Stimulated activated CD8-positive, alpha-beta memory T cell treated with anti-CD3 and anti-CD28 coated beads, Interleukin-4, amount 100 ng/mL, for 24 hours (primary cell): ENCODE results near the gene SUDS3.
"Not testable (repeated sequence)": the region's sequence is repeated elsewhere in the genome, so short reads cannot be mapped to it uniquely, and the experiment has no call there.

ENCODE experiments used
- DNase-seq: peaks from one replicate; pipeline ENCODE4 v3.0.0-alpha.2; 2020; ENCODE audit warnings: low read depth

Gene SUDS3

GRCh38 chr12:118397708-118398440 lies 21.5 kb downstream of the SUDS3 start:
- no peak for DNase-seq

DNA sequence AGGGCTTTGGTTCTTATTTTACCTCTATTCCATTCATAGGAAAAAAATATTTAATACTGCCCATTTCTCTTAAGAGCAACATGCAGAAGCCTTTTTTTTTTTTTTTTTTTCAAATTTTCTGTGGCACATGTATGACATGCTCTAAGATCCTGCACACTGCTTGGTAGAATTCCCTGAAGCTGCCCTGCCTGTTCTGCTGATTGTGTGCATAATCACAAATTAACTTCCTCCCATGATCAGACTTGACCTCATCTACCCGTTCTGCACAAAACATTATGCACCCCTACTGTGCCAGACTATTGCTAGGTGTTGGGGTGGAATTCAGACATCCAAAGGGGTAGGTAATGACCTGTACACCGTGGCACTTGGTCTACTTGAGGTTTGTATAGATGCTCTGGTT lies 22.2 kb downstream of the SUDS3 start:
- no peak for DNase-seq

- no peak for DNase-seq
Observed at GRCh38 chr12:118398940-118399339, 22.6 kb downstream of the SUDS3 start.

DNA sequence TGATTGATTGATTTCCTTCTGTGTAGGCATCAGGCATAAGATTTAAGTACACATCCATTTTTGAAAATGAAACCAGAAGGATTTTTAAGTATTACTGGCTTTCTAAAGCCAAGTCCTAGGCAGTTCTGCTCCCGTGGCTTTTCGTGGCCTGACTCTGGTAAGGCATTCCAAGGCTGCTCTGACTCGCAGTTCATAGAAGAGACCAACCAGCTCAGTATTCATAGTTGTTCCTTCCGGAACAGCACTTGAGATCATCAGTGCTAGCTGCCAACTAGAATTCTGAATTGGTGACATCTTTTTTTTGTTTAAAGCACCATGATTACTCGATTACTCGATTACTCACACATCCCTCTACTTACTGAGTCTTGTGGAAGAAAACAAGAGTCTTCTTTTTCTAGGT lies 25.9 kb downstream of the SUDS3 start:
- DNase-seq: no peak

DNA sequence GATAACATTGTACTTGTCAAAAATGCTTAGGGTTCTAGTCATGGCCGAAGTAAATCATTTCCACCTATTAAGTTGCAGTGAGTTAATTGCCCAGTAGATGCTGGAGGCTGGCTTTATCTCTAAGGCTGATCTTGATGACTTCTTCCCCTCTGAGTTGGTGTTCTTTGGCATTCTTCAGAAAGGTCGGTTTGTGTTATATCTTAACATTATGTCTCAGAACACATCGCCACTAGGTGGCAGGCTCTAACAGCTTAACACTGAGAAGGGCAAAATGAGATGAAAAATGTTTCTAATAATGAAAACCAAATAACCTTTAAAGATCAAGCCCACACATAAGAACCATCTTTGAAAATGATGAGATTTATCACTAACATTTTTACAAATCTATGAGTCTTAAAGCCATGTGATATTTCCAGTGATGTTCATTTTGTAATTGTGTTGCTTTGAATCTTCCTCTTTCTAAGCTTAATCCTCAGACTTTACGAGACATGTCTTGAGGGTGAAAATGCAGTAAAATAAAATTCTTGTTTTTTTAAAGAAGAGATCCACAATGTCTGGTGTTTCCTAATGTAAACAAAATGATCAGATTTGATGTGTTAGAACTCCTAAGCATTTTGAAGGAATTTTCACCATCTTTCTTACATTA lies 28.6 kb downstream of the SUDS3 start:
- peak; percentile 38 for DNase-seq

DNA sequence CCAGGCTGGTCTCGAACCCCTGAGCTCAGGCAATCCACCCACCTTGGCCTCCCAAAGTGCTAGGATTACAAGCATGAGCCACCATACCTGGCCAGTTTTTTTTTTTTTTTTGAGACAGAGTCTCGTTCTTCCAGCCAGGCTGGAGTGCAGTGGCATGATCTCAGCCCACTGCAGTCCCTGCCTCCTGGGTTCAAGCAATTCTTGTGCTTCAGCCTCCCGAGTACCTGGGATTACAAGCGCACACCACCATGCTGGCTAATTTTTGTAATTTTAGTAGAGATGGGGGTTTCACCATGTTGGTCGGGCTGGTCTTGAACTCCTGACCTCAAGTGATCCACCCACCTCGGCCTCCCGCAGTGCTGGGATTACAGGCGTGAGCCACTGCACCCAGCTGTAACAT lies 31.9 kb downstream of the SUDS3 start:
- not testable (repeated sequence) for DNase-seq

DNA sequence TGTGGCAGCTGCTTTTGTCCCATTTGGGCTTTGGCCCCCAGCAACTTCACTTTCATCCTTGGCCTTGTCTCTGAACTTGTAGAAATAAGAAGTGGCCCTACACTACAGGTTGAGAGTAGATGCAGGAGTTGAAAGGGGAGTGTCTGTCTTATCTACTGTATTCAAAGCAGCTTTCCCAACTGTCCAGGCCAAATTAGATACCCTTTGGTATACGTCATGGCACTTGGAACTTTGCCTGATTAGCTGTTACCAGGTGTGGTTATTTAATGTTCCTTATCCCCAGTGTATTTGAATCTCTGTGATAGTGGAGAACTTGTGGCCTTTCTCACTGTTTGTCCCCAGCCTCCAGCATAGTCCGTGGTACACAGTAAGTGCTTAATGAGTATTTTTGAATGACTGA lies 33.5 kb downstream of the SUDS3 start:
- DNase-seq: no peak

- DNase-seq: no peak
Observed at GRCh38 chr12:118417942-118418341, 41.6 kb downstream of the SUDS3 start.

DNA sequence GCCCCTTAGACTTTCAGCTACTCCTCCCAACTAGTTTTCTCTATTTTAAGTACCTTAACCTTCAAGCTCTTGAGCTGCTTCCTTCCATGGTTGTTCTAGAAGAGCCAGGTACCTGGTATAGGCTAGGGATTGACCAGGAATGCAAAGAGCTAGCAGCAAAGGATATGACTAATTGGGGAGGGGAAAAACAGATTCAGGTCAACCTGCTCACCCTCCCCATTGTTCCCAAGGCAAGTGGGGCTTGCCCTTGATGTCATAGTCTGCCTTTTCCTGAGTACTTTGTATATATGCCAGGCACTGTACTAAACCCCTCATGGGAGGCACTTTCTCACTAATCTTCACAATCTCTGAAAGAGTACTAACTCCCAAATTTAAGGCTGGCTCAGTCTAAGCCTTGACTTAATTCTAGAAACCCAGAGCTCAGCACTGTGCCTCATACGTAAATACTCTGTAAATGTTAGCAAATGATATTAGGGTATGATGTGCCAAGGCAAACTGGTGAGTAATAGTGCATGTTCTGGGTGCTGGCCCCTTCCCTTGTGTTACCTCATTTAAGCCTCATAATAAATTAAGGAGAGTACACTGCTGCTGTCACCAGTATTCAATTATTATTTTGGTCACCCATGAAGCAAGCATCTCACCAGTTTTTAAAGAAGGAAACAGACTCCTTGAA lies 42.2 kb downstream of the SUDS3 start:
- DNase-seq: no peak

DNA sequence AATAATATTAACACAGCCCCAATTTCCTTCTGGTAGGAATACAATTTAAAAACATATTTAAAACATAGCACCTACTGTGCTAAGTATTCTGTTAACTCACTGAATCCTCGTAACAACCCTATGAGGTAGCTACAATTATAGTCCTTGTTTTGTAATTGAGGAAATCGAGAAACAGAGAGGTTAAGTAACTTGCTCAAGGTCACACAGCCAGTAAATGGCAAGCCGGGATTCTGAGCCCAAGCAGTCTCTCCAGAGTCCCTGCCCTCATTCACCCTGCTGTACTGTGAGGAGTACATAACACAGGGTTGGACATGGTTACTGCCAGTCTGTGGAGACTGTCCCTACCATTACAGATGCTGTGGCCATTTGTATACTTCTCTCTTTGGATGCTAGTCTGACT lies 44.3 kb downstream of the SUDS3 start:
- DNase-seq: no peak

- no peak for DNase-seq
Observed at GRCh38 chr12:118424884-118425283, 48.5 kb downstream of the SUDS3 start.

DNA sequence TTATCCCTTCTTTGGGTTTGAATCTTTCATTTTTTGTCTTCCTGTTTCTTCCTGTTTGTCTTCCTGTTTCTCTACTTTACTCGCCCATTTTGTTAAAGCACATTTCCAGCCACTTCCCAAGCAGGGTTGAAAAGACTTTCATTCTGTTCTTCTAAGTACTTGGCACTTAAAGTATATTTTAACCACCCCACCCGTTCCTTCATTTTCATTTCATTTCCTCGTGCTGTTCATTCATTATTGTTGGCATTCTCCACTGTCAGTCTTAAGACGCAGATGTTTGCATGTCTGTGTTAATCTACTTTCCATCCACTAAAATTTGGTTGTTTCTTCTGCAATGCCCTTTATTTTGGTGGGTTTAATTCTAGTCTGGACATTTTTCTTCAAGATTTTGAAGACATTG lies 49.0 kb downstream of the SUDS3 start:
- no peak for DNase-seq

- no peak for DNase-seq
Observed at GRCh38 chr12:118427819-118428218, 51.5 kb downstream of the SUDS3 start.

GRCh38 chr12:118428643-118429042 lies 52.3 kb downstream of the SUDS3 start:
- DNase-seq: no peak

GRCh38 chr12:118429688-118430383 lies 53.5 kb downstream of the SUDS3 start:
- DNase-seq: no peak

GRCh38 chr12:118430516-118430915 lies 54.2 kb downstream of the SUDS3 start:
- DNase-seq: no peak

- DNase-seq: no peak
Observed at GRCh38 chr12:118432812-118433545, 56.6 kb downstream of the SUDS3 start.

- DNase-seq: no peak
Observed at GRCh38 chr12:118436002-118436730, 59.8 kb downstream of the SUDS3 start.

DNA sequence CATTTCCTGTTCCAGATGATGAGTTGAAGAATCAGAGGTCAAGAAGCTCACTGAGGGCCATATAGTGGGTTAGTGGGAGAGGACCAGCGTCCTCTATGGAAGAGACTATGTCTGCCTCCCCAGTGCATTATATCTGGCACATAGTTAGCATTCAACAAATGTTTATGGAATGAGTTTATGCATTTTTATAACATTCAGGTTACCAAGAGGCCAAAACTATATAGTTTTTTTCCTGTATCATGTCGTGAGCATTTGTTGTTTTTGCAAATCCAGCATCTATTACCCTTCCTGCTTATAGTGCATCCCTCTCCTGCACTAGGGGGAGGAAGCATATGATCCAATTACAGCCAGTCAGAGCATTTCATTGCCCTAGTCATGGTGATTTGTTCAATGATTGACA lies 60.6 kb downstream of the SUDS3 start:
- DNase-seq: no peak

DNA sequence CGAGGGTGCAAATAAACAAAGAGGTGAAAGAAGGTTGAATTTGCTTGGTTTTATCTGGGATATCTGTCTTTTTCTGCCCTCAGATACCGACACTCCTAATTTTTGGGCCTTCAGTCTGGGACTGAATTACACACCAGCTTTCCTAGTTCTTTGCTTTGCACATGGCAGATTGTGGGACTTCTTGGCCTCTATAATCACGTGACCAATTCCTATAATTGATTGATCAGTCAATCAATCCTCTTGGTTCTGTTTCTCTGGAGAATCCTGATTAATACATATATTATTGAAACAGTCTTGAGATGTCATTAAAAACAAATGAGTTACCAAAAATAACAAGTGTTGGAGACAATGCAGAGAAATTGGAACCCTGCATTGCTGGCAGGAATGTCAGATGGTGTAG lies 62.7 kb downstream of the SUDS3 start:
- DNase-seq: no peak

GRCh38 chr12:118446247-118446646 lies 69.9 kb downstream of the SUDS3 start:
- no peak for DNase-seq
